ENCODE measurements around the gene CIAO3. TPM values are rescaled to one million over a fixed set of nuclear protein-coding genes. Genes with fewer than 3 reads are reported as not detected.

Gene CIAO3
- total and polyA plus RNA-seq, 10 of the 15 experiments (the other 5 are each of a cell fraction or from before 2014, with no cell fraction given) = 1.4 to 37.5 (median 30.8) TPM

- TF ChIP-seq CHD2 (IDR thresholded peaks at IDR 0.05; ENCODE audit: borderline replicate concordance, low read depth, low read length) (no peak), GABPA (IDR thresholded peaks at IDR 0.05; ENCODE audit: low read depth) (no peak), HDAC6 (IDR thresholded peaks at IDR 0.05; ENCODE audit: unreplicated experiment) (no peak), SUZ12 (IDR thresholded peaks at IDR 0.05; ENCODE audit: unreplicated experiment) (no peak), CBX5 (IDR thresholded peaks at IDR 0.05; ENCODE audit: low read depth) (no peak), HCFC1 (IDR thresholded peaks at IDR 0.05; ENCODE audit: low read length) (no peak), PAX5 (IDR thresholded peaks at IDR 0.05; ENCODE audit: borderline replicate concordance, low read depth, low read length) (no peak), SMARCA5 (IDR thresholded peaks at IDR 0.05) (no peak)
Observed at GRCh38 chr16:711548-712320, 29.1 kb downstream of the CIAO3 start (continued).

GRCh38 chr16:711084-711483 lies 29.7 kb downstream of the CIAO3 start:
- Histone ChIP-seq H3K27me3 (replicated peaks in 1 of 2; ENCODE audit: control insufficient read depth in 2 of 2, insufficient read depth in 2 of 2, low read length in 1 of 2) (no peaks in the 10 kb centered on the region; a peak in 2 of 4 replicates), H3K36me3 (ENCODE audit: control insufficient read depth in 2 of 2, insufficient read depth in 2 of 2, low read length in 1 of 2) (no peaks in the 10 kb centered on the region), H3K27ac (ENCODE audit: control insufficient read depth, insufficient read depth) (no peak overlapping the region), H2AFZ (ENCODE audit: control insufficient read depth, low read depth, low read length) (no peak overlapping the region), H3K4me2 (ENCODE audit: control insufficient read depth, insufficient read depth) (no peak overlapping the region), H3K4me3 (no peak overlapping the region), H3K9ac (ENCODE audit: control insufficient read depth, insufficient read depth, low read length) (no peak overlapping the region), H4K20me1 (ENCODE audit: control insufficient read depth, insufficient read depth) (no peaks in the 10 kb centered on the region), H3K9me3 (replicated peaks; ENCODE audit: control insufficient read depth, insufficient read depth, low read length) (no peaks in the 10 kb centered on the region), H3K4me1 (ENCODE audit: control insufficient read depth, insufficient read depth, low read length) (no peaks in the 10 kb centered on the region), H3K79me2 (ENCODE audit: control insufficient read depth, insufficient read depth, low read length) (no peaks in the 10 kb centered on the region)
- CTCF ChIA-PET = interaction anchor here (0.6 to 1.3 kb wide), 3 partner anchors 30 to 209 kb away, joined by 3 to 5 read pairs (median 4); no protein-coding TSS in a partner anchor
- ATAC-seq = no peak
- intact Hi-C loops (cut with micrococcal nuclease; ENCODE audit: unreplicated experiment) = loop anchor here (1.0 to 2.0 kb wide), 2 partner anchors 74 to 392 kb away; no protein-coding TSS in a partner anchor
- no peak for FAIRE-seq
- POLR2A ChIA-PET = no interaction called here
- no TSS peak for BruUV-seq (replicated peaks)
- DNase-seq (ENCODE audit: low read depth, low spot score) = no peak
- 43% methylated on average over 12 of the region's 12 CpGs for WGBS (ENCODE audit: insufficient coverage, insufficient replicate concordance, low lambda C conversion rate, missing lambda C conversion rate)
- SMC1A ChIA-PET (ENCODE audit: uncharacterized antibody, unreplicated experiment) = no interaction called here
- in situ Hi-C loops (cut with MboI) = loop anchor here (5.0 kb wide), 1 partner anchor 76 kb away; the partner anchor contains the start of genes CHTF18 and RPUSD1
- RAD21 ChIA-PET (ENCODE audit: unreplicated experiment) = no interaction called here
- no peak for TF ChIP-seq PML (IDR thresholded peaks at IDR 0.05; ENCODE audit: low read length)
- TF ChIP-seq E2F4 (IDR thresholded peaks at IDR 0.05; ENCODE audit: low read depth, low read length) = no peak
- TF ChIP-seq NFYA (IDR thresholded peaks at IDR 0.05; ENCODE audit: borderline replicate concordance, low read depth, low read length) = no peak
- no peak for TF ChIP-seq ATF3 (IDR thresholded peaks at IDR 0.05; ENCODE audit: borderline replicate concordance, extremely low read depth, low read depth, low read length)
- TF ChIP-seq ATF2 (IDR thresholded peaks at IDR 0.05; ENCODE audit: low read length) = no peak
- no peak for TF ChIP-seq IRF5 (IDR thresholded peaks at IDR 0.05; ENCODE audit: borderline replicate concordance)
- TF ChIP-seq MEF2B (IDR thresholded peaks at IDR 0.05; ENCODE audit: partially characterized antibody, poor library complexity, severe bottlenecking) = no peak
- TF ChIP-seq ZNF384 (IDR thresholded peaks at IDR 0.05; ENCODE audit: borderline replicate concordance, low read depth, low read length) = no peak
- no peak for TF ChIP-seq CBFB (IDR thresholded peaks at IDR 0.05; ENCODE audit: low read depth)
- no peak for TF ChIP-seq RELA (IDR thresholded peaks at IDR 0.05; ENCODE audit: borderline replicate concordance, partially characterized antibody)

All from GM12878 (cell line).